SH-SY5Y (cell line): Measurements from ENCODE around the gene NCKAP5.

ENCODE experiments used
- GATA2 ChIP-seq: IDR thresholded peaks from 2 replicates; pipeline ENCODE4 v1.6.1; 2011; ENCODE audit warnings: mild to moderate bottlenecking, low read depth, low read length
- GATA3 ChIP-seq: IDR thresholded peaks from 2 replicates; pipeline ENCODE4 v1.6.1; 2011; ENCODE audit warnings: low read depth, mild to moderate bottlenecking, low read length, moderate library complexity

DNA sequence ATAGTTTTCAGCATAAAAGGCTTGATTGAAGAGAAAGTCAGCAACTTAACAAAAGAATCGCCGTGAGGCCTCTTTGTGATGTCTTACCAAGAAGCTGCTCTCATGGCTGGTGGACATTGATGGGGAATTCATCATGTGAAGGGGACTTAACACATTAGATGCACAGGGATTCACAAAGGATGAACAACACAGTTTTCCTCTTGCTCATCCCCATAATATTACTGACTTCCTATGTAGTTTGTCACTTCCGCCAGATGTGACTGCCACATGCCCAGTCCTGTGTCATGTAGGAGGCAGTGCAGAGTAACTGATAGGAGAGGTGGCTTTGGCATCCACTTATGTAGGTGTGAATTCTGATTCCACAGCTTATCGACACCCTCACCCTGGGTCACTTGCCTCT is 665.6 kb downstream of the NCKAP5 start:
- TF ChIP-seq GATA2: no peak
- no peak for TF ChIP-seq GATA3
